Activated CD4-positive, alpha-beta memory T cell treated with anti-CD3 and anti-CD28 coated beads for 36 hours (primary cell): ENCODE data around the gene ANKS1B. TPM values are rescaled to one million over a fixed set of nuclear protein-coding genes. Genes with fewer than 3 reads are reported as not detected.
"Not testable (repeated sequence)": the region's sequence is repeated elsewhere in the genome, so short reads cannot be mapped to it uniquely, and the experiment has no call there.

Experiments
- CTCF ChIA-PET: fragments of 350-600 bp; sonication (Branson Sonifier 250); formaldehyde crosslinking; loops from one replicate; lab custom pipeline; 2021; ENCODE audit warnings: antibody characterized with exemption, inconsistent platforms; lab: Charles Lee
- POLR2A ChIA-PET: fragments of 350-600 bp; sonication (Branson Sonifier 250); formaldehyde crosslinking; loops from one replicate; lab custom pipeline; 2021; ENCODE audit warnings: antibody characterized with exemption; lab: Charles Lee
- DNase-seq: peaks from one replicate; pipeline ENCODE4 v3.0.0-alpha.2; 2020
- H3K27ac Mint-ChIP-seq: one replicate; pipeline ENCODE4 v1.8.0; 2021; ENCODE audit warnings: mixed read lengths
- H3K27me3 Mint-ChIP-seq: one replicate; pipeline ENCODE4 v1.8.0; 2021; ENCODE audit warnings: mixed read lengths
- H3K36me3 Mint-ChIP-seq: one replicate; pipeline ENCODE4 v1.8.0; 2021; ENCODE audit warnings: mixed read lengths
- H3K4me1 Mint-ChIP-seq: one replicate; pipeline ENCODE4 v1.8.0; 2021; ENCODE audit warnings: low read depth, mixed read lengths
- H3K4me3 Mint-ChIP-seq: one replicate; pipeline ENCODE4 v1.8.0; 2021; ENCODE audit warnings: mild to moderate bottlenecking, mixed read lengths
- H3K9me3 Mint-ChIP-seq: one replicate; pipeline ENCODE4 v1.8.0; 2021; ENCODE audit warnings: mixed read lengths
- intact Hi-C: fragments of 100-400 bp; cut with micrococcal nuclease; formaldehyde crosslinking; loops from one replicate; pipeline ENCODE4 v1.15.1; 2023
- total RNA-seq, 2 experiments: library from RNA; stranded (reverse); gene quantifications; one replicate each; pipeline ENCODE4 v1.2.3, GENCODE V29; 2021

The ANKS1B gene
- total RNA-seq, 2 experiments from 2014 or later, result 0.97 to 1.0 TPM

DNA sequence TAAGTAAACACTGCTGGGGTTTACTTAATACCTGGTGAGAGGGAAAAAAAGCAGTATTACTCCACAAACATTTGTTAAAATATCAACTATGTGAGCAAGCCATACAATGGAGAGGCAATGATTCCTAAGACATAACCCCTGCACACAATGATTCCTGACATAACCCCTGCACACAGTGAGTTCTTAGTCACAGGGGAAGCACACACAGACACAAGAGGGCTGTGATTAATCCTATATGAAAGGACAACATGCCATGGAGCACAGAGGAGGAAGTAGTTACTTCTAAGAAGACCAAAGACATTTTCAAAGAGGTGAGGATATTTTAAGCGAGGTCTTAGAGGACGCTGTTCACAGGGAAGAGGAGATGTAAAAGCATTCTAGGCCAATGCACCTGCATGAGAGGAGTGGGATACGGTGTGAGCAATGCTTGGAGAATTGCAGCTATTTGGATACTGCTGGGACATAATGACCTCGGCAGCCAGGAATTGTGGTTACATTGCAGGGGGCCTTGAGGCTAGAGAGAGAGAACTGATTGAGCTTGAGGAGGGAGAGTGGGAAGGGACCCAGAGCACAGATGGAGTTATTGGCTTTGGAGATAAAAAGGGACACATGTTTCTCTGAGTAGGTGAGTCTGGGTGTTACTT lies 1127.7 kb downstream of the ANKS1B start:
- intact Hi-C loops, result no loop called here
- DNase-seq, result no peak
- CTCF ChIA-PET, result interaction anchor here (1.4 kb wide), 1 partner anchor 13 kb away, joined by 3 read pairs; no protein-coding TSS in a partner anchor
- no peaks in the 10 kb centered on the region for H3K4me1 Mint-ChIP-seq
- H3K27me3 Mint-ChIP-seq, result peaks cover 3% of the 10 kb centered on the region
- POLR2A ChIA-PET, result no interaction called here
- no peaks in the 10 kb centered on the region for H3K9me3 Mint-ChIP-seq
- no peaks in the 10 kb centered on the region for H3K36me3 Mint-ChIP-seq
- H3K4me3 Mint-ChIP-seq, result no peak overlapping the region
- no peak overlapping the region for H3K27ac Mint-ChIP-seq

DNA sequence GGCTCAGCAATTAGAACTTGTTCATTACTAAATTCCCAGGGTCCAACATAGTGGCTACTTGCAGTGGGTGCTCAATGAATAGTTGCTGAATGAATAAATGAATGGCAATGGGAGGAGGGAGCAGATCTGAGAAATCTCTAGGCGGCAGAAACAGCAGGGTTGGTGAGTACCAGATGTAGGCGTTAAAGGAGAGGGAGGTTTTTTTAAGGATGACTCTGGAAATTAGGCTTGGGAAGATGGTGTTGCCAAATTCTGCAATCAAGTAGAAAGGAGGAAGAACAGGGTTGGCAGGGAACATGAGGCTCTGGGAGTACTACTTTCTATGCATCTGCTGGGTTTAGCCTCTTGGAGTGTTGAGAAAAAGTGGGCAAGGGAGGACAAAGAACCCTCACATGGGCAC lies 1132.6 kb downstream of the ANKS1B start:
- Mint-ChIP-seq H3K9me3 (no peaks in the 10 kb centered on the region), H3K4me3 (no peak overlapping the region), H3K4me1 (no peaks in the 10 kb centered on the region), H3K36me3 (no peaks in the 10 kb centered on the region), H3K27me3 (peaks cover 10% of the 10 kb centered on the region), H3K27ac (no peak overlapping the region)
- intact Hi-C loops, result no loop called here
- no peak for DNase-seq
- ChIA-PET CTCF (no interaction called here), POLR2A (no interaction called here)

DNA sequence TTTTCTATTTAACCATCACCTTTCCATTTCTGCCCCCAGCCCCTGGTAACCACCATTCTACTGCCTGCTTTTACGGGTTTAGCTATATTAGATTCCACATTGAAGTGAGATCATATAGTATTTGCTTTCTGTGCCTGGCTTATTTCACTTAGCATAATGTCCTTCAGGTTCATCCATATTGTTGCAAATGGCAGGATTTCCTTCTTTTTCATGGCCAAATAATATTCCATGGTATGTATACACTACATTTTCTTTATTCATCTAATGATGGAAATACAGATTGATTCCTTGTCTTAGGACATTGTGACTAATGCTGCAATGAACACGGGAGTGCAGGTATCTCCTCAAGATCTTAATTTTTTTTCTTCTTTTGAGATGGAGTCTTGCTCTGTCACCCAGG lies 1137.5 kb downstream of the ANKS1B start:
- H3K36me3 Mint-ChIP-seq, result no peaks in the 10 kb centered on the region
- H3K27ac Mint-ChIP-seq, result no peak overlapping the region
- no peak overlapping the region for H3K4me3 Mint-ChIP-seq
- intact Hi-C loops, result no loop called here
- POLR2A ChIA-PET, result no interaction called here
- no peak for DNase-seq
- no peaks in the 10 kb centered on the region for H3K9me3 Mint-ChIP-seq
- CTCF ChIA-PET, result no interaction called here
- no peaks in the 10 kb centered on the region for H3K4me1 Mint-ChIP-seq
- H3K27me3 Mint-ChIP-seq, result peaks cover 7% of the 10 kb centered on the region

DNA sequence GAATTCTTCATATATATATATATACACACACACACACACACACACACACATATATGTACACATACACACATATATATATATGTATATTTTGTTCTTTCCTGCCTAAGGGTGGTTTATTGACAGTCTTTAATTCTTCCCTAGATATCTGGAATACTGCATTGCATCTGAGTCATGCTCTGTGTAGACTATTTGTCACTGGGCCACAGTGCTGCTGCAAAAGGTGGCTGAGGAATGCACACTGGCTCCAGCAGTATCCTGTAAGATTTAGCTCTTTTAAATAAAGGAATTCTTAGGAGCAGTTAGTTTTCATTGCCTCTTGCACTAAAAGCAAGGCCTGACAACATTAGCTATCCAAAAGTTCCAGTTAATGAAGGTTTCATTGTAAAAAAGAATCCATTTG lies 1138.8 kb downstream of the ANKS1B start:
- no peak overlapping the region for H3K27ac Mint-ChIP-seq
- H3K36me3 Mint-ChIP-seq, result no peaks in the 10 kb centered on the region
- DNase-seq, result no peak
- no peaks in the 10 kb centered on the region for H3K9me3 Mint-ChIP-seq
- intact Hi-C loops, result no loop called here
- no peak overlapping the region for H3K4me3 Mint-ChIP-seq
- H3K4me1 Mint-ChIP-seq, result no peaks in the 10 kb centered on the region
- H3K27me3 Mint-ChIP-seq, result peaks cover 2% of the 10 kb centered on the region
- ChIA-PET POLR2A (no interaction called here), CTCF (no interaction called here)

- CTCF ChIA-PET, result interaction anchor here (0.6 kb wide), 1 partner anchor 49 kb away, joined by 3 read pairs; no protein-coding TSS in a partner anchor
- DNase-seq, result no peak
- Mint-ChIP-seq H3K27ac (no peak overlapping the region), H3K36me3 (no peaks in the 10 kb centered on the region), H3K27me3 (peaks cover 16% of the 10 kb centered on the region), H3K4me1 (no peaks in the 10 kb centered on the region), H3K9me3 (no peaks in the 10 kb centered on the region), H3K4me3 (no peak overlapping the region)
- intact Hi-C loops, result no loop called here
- POLR2A ChIA-PET, result no interaction called here
Measured at GRCh38 chr12:98840325-98840724, 1144.4 kb downstream of the ANKS1B start.

GRCh38 chr12:98838231-98838647 lies 1146.5 kb downstream of the ANKS1B start:
- Mint-ChIP-seq H3K27ac (no peak overlapping the region), H3K4me1 (no peaks in the 10 kb centered on the region), H3K9me3 (no peaks in the 10 kb centered on the region), H3K4me3 (no peak overlapping the region), H3K36me3 (no peaks in the 10 kb centered on the region), H3K27me3 (peaks cover 17% of the 10 kb centered on the region)
- ChIA-PET POLR2A (no interaction called here), CTCF (interaction anchor here (0.6 kb wide), 1 partner anchor 39 kb away, joined by 3 read pairs; no protein-coding TSS in a partner anchor)
- intact Hi-C loops, result no loop called here
- DNase-seq, result no peak

- H3K4me1 Mint-ChIP-seq, H3K27ac Mint-ChIP-seq, POLR2A ChIA-PET, intact Hi-C loops, H3K4me3 Mint-ChIP-seq, H3K36me3 Mint-ChIP-seq, CTCF ChIA-PET, H3K9me3 Mint-ChIP-seq, DNase-seq: not testable (repeated sequence)
- peaks cover 20% of the 10 kb centered on the region for H3K27me3 Mint-ChIP-seq
Measured at GRCh38 chr12:98837134-98837752, 1147.5 kb downstream of the ANKS1B start.

DNA sequence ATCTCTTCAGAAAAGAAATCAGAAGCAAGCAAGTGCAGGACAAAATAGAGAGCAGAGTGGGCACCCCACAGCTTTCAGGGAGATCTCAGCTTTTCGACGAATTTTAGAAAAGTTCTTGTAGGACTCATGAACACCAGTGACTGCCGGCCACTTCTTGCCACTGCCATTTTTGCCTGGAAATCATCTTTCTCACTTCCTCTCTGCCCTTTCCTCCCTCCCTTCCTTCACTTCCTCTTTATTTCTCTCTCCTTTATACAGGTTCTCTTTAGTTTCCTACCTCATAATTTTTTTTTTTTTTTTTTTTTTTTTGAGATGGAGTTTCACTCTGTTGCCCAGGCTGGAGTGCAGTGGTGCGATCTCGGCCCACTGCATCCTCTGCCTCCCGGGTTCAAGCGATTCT lies 1154.1 kb downstream of the ANKS1B start:
- DNase-seq, result no peak
- ChIA-PET POLR2A (no interaction called here), CTCF (no interaction called here)
- intact Hi-C loops, result no loop called here
- Mint-ChIP-seq H3K36me3 (no peaks in the 10 kb centered on the region), H3K27me3 (peaks cover 9% of the 10 kb centered on the region), H3K4me3 (no peak overlapping the region), H3K4me1 (no peaks in the 10 kb centered on the region), H3K27ac (no peak overlapping the region), H3K9me3 (no peaks in the 10 kb centered on the region)

DNA sequence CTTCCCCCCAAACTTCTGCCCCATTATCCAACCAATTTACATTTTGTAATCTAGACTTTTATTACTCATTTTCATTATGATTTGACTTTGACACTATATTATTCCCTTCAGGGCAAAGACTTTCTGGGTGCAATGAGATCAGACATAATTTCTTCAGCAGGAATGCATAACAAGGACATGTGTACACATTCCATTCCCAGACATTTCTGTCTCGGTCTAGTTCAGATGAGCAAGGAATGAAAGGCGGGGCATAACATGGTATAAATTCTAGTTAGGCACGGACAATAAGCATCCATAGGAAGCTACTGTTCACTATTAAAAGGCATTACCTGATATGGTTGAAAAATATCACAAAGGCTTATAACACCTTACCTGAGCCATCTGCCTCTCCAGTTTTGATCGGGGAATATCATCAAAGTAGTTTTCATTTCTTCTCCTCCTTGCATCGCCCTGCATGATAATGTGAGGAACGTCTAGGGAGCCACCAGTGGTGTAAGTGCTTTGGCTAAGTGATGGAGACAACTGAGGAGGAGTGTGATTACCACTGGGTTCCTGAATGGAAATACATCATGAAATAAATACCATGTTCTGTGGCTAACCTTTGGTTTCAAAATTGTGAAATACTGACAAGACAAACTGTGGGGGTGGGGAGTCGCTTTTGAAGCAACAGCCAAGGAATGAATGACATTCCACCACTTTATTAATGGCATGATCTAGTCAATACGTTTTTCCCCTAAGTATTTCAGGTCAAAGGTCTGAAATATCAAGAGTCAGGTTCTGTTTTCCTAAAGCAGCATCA lies 1155.7 kb downstream of the ANKS1B start:
- H3K4me3 Mint-ChIP-seq, result no peak overlapping the region
- no peak overlapping the region for H3K27ac Mint-ChIP-seq
- intact Hi-C loops, result no loop called here
- CTCF ChIA-PET, result no interaction called here
- POLR2A ChIA-PET, result no interaction called here
- no peak for DNase-seq
- H3K27me3 Mint-ChIP-seq, result peaks cover 9% of the 10 kb centered on the region
- no peaks in the 10 kb centered on the region for H3K36me3 Mint-ChIP-seq
- no peaks in the 10 kb centered on the region for H3K9me3 Mint-ChIP-seq
- no peaks in the 10 kb centered on the region for H3K4me1 Mint-ChIP-seq

- H3K4me3 Mint-ChIP-seq, result no peak overlapping the region
- no peaks in the 10 kb centered on the region for H3K4me1 Mint-ChIP-seq
- intact Hi-C loops, result no loop called here
- H3K27me3 Mint-ChIP-seq, result peaks cover 13% of the 10 kb centered on the region
- no peaks in the 10 kb centered on the region for H3K9me3 Mint-ChIP-seq
- H3K36me3 Mint-ChIP-seq, result no peaks in the 10 kb centered on the region
- no peak overlapping the region for H3K27ac Mint-ChIP-seq
- CTCF ChIA-PET, result no interaction called here
- POLR2A ChIA-PET, result no interaction called here
- no peak for DNase-seq
Measured at GRCh38 chr12:98823012-98823411, 1161.7 kb downstream of the ANKS1B start.

- ChIA-PET CTCF (no interaction called here), POLR2A (no interaction called here)
- Mint-ChIP-seq H3K36me3 (no peaks in the 10 kb centered on the region), H3K4me3 (no peak overlapping the region), H3K4me1 (no peaks in the 10 kb centered on the region), H3K9me3 (no peaks in the 10 kb centered on the region), H3K27ac (no peak overlapping the region), H3K27me3 (peaks cover 17% of the 10 kb centered on the region)
- no peak for DNase-seq
- intact Hi-C loops, result no loop called here
Measured at GRCh38 chr12:98821866-98822265, 1162.9 kb downstream of the ANKS1B start.

DNA sequence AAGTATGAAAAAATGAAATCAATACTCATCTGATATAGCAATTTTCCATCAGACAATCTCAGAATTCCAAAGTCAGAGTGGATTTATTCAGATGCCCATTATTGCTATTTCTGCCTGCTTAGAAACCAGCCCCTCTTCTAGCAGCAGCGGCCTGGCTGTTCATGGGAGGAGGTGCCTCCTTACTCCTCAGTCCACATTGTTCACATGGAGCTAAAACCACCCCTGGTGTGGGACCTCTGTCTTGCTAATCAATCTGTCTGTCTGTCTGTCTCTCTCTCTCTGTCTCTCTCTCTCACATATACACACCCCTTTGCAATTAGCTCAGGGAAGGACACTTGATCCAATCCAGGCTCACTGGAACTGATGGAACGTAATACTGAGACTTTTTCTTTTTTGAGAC lies 1163.5 kb downstream of the ANKS1B start:
- H3K36me3 Mint-ChIP-seq, result no peaks in the 10 kb centered on the region
- H3K9me3 Mint-ChIP-seq, result no peaks in the 10 kb centered on the region
- POLR2A ChIA-PET, result no interaction called here
- CTCF ChIA-PET, result interaction anchor here (2.0 kb wide), 1 partner anchor 12 kb away, joined by 4 read pairs; no protein-coding TSS in a partner anchor
- intact Hi-C loops, result no loop called here
- H3K27me3 Mint-ChIP-seq, result peaks cover 17% of the 10 kb centered on the region
- H3K27ac Mint-ChIP-seq, result no peak overlapping the region
- no peaks in the 10 kb centered on the region for H3K4me1 Mint-ChIP-seq
- DNase-seq, result no peak
- no peak overlapping the region for H3K4me3 Mint-ChIP-seq
